A549 treated with AZD2906 at 1 μM for 4 hours (cell line): ENCODE results near the gene BTBD1. TPM values are rescaled to one million over a fixed set of nuclear protein-coding genes. Genes with fewer than 3 reads are reported as not detected.

Experiments
- total RNA-seq: library from RNA; stranded (reverse); fragments of 200-300 nt; extraction: Qiagen RNA extraction; gene quantifications from 5 replicates; pipeline ENCODE4 v1.2.3, GENCODE V29; 2022

Gene BTBD1
- 50.7 to 60.0 TPM (median 55.2 TPM) in 5 replicates for total RNA-seq

GRCh38 chr15:83066734-83067637 is at the start of gene BTBD1:
Gene BTBD1 (minus strand): TSS chr15:83067252. CDS start chr15:83067151, 101 bp downstream.

DNA sequence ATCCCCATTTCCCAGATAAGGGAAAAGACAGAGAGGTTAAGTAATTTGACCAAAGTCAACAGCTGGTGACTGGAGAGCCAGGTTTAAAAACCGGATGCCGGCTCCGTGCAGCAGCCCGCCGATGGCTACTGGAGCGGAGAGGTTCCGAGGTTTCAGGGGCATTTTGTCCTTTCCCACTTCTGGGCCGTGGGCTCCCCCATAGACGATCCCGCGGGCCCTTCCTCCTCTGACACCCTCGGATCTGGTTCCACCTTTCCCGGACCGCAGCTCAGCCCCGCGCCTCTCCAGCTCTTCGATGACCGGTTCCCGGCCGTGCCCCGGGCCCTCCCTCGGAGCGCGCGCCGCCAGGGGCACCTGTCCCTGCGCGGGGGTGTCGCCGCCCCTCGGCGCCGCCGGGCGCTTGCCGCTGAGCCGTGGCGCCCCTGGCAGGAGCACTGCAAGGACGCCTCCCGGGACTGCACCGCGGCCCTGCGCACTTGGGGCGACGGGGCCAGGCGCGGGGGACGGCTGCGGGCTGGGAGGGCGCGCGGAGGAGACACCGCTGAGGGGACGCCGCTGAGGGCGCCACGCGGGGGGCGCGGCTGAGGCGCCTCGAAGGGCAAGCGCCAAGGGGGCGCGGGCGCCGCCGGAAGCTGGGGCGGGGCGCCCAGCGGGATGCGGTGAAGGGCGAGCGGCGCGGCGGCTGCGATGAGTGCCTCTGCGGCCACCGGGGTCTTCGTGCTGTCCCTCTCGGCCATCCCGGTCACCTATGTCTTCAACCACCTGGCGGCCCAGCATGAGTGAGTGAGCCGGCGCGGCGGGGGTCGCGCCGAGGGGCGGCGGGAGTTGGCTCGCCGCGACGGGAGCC is 40.2 kb upstream of the BTBD1 start, which contains the start of gene TM6SF1:
Gene TM6SF1, plus strand, starts transcription at position 652 of the 847 bp plus-strand sequence. Its CDS starts 36 bp downstream, at position 688.

DNA sequence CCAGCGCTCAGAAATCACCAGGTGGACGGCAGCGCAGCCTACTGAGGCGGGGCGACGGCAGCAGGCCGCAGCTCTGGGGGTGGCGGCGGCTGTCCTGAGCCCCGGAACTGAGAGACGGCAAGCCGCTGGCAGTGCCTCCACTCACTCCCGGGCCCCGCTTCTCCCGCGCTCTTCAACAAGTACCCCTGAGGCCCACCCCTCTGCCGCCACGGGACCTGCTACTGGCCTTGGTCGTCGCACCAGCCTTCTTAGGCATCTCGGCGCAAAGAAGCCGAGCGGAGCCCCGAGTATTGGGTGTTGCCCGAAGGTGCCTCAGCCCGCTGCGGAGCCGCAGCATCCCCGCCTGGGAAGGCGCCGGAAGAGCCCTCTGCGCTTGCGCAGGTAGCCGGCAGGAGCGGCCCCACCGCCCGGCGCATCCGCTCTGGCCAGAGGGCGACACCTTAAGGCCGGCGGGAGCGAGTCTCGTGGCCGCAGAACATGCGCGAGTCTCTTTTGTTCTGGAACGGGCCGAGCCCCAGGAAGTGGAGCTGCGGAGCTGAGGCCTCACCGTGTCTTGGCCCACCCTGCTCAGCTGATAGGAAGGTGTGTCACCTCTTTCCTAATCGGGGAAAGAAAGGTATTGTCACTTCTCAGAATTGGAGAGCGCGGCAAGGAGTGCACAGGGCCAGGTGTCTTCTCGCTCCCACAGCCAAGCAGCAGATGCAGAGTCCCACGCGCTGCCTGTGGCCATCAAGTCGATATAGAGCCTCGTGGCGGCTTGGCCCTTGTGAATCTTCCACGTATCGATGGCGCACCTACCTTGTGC is 55.6 kb downstream of the BTBD1 start, which contains the start of gene C15orf40:
Gene C15orf40, minus strand, starts transcription at position 369 of the 805 bp plus-strand sequence. Its CDS starts 32 bp downstream, at position 337.

DNA sequence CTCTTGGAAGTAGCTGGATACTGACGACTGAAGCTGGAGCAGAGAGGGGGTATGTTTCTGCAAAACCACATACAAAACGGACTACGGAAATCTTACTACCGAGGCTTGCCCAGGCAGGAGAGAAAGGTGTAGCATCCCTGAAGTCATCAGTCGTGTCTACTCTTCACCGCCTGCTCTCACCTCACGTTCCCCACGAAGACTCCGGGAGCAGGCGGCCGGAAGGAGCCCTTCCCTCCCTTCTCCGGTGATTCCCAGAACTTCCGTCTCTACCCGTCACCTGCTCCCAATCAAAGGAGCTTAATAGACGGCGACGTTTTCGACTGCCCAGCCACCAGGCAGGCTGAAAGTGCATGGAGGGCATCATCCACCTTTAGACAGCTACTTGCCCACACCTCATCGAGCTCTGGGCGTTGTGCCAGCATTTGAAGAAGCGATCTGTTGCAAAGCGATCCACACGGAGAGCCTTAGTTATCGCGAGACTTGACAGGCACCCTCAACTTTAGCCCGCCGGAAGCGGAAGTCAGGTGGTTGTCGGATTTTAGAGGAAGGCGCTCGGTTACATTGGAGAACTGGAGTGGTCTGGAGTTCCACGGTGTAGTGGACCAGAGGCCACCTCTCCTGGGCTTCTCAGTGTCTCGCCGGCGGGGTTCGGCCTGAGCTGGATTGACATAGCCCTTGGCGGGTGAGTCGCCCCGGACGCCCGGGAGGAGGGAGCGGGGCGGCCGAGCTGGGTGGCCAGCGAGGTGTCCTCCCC is 81.2 kb downstream of the BTBD1 start, which contains the start of gene RAMAC:
Gene RAMAC, plus strand, starts transcription at position 523 of the 754 bp plus-strand sequence. CDS start 2,809 bp downstream, outside the sequence.

Other genes with a start within 250 kb of the BTBD1 start
- gene HOMER2, start 114.5 kb downstream of the BTBD1 start, total RNA-seq: 19.6 to 23.6 TPM (median 21.3 TPM) in 5 replicates
- gene RAMAC, start 81.0 kb downstream of the BTBD1 start, total RNA-seq: 43.9 to 61.6 TPM (median 45.8 TPM) in 5 replicates
- 41.5 to 49.8 TPM (median 47.5 TPM) in 5 replicates for gene C15orf40, start 55.6 kb downstream of the BTBD1 start, total RNA-seq
- gene TM6SF1, start 40.4 kb upstream of the BTBD1 start, total RNA-seq: 0.09 to 0.13 TPM (median 0.10 TPM) in 4 of 5 replicates, not detected in the other
- 43.5 to 65.3 TPM (median 47.9 TPM) in 5 replicates for gene HDGFL3, start 140.6 kb upstream of the BTBD1 start, total RNA-seq
- 0.63 to 0.85 TPM (median 0.65 TPM) in 5 replicates for gene BNC1, start 217.4 kb upstream of the BTBD1 start, total RNA-seq